Uterus (tissue), 2 donors: ENCODE results near the gene CALCA.

Experiments
- CTCF ChIP-seq, 4 experiments: fragments of 200-600 bp in 2 of 4; fragments of 450-650 bp in 2 of 4; sonication (generic) in 2 of 4; IDR thresholded peaks; one replicate each; pipeline ENCODE4 v1.5.1; 2016 to 2019; ENCODE audit warnings: antibody characterized with exemption in 4 of 4, mild to moderate bottlenecking in 2 of 4, moderate library complexity in 1 of 4
- POLR2A ChIP-seq, 2 donors: fragments of 450-650 bp; IDR thresholded peaks; one replicate each; pipeline ENCODE4 v1.6.1; 2016; ENCODE audit warnings: antibody characterized with exemption in 2 of 2, mild to moderate bottlenecking in 1 of 2, moderate library complexity in 1 of 2

- no peak for TF ChIP-seq CTCF (IDR thresholded peaks at IDR 0.05)
- no peak for TF ChIP-seq POLR2A (IDR thresholded peaks at IDR 0.05)
Measured at GRCh38 chr11:14967581-14968243, 4.4 kb downstream of the CALCA start.
